Ovary (tissue), 3 donors: ENCODE results near the gene CST9L.

Experiments
- EP300 ChIP-seq: sonication (generic); formaldehyde crosslinking; IDR thresholded peaks from one replicate; pipeline ENCODE4 v1.6.1; 2017; ENCODE audit warnings: antibody characterized with exemption
- POLR2A ChIP-seq: fragments of 450-650 bp; IDR thresholded peaks from one replicate; pipeline ENCODE4 v1.6.1; 2017; ENCODE audit warnings: antibody characterized with exemption, mild to moderate bottlenecking, moderate library complexity
- TF ChIP-seq, protein P1 (sequence below), 3 donors: fragments of 450-650 bp in 2 of 3; fragments of 200-600 bp in 1 of 3; IDR thresholded peaks; one replicate each; pipeline versions ENCODE4 v1.5.1 to v1.8.0; 2016 to 2022; ENCODE audit warnings: antibody characterized with exemption in 3 of 3, mild to moderate bottlenecking in 1 of 3
- donor health status: DM: no; HTN: no; CAD: no.

DNA sequence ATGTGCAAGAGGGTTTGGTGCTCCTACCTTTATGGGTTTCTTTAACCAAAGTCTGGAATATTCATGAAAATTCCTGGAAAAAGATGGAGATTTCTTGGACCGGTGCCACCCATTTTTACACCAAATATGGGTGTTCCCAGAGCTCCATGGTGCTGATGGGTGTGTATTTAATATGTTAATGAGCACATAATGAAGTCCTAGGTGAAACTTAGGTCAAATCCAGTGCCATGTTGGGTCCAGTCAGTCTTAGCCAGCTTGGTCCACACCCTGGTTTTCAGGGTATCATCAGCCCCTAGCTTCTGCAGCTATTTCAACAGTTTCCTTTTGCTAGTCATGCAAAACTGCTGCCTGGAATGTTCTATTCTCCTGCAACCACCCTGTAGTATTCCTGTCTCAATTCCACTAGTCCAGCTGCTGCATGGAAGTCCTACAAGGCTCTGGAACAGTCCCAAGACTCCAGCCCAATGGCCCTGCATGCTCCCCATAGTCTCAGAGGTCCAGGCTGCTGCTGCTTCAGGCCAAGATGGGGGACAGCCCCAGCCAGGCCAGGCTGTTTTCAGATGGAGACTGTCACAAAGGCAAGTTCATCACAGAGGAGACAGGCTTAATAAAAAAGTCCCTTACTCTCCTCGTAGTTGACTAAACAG lies 31.8 kb downstream of the CST9L start:
- TF ChIP-seq POLR2A (no peak), EP300 (no peak)
- TF ChIP-seq, protein P1, sequence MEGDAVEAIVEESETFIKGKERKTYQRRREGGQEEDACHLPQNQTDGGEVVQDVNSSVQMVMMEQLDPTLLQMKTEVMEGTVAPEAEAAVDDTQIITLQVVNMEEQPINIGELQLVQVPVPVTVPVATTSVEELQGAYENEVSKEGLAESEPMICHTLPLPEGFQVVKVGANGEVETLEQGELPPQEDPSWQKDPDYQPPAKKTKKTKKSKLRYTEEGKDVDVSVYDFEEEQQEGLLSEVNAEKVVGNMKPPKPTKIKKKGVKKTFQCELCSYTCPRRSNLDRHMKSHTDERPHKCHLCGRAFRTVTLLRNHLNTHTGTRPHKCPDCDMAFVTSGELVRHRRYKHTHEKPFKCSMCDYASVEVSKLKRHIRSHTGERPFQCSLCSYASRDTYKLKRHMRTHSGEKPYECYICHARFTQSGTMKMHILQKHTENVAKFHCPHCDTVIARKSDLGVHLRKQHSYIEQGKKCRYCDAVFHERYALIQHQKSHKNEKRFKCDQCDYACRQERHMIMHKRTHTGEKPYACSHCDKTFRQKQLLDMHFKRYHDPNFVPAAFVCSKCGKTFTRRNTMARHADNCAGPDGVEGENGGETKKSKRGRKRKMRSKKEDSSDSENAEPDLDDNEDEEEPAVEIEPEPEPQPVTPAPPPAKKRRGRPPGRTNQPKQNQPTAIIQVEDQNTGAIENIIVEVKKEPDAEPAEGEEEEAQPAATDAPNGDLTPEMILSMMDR (IDR thresholded peaks at IDR 0.05) = no peak
